ENCODE results near the gene HERC6.
"Not testable (repeated sequence)": the region's sequence is repeated elsewhere in the genome, so short reads cannot be mapped to it uniquely, and the experiment has no call there.

HERC6 gene

DNA sequence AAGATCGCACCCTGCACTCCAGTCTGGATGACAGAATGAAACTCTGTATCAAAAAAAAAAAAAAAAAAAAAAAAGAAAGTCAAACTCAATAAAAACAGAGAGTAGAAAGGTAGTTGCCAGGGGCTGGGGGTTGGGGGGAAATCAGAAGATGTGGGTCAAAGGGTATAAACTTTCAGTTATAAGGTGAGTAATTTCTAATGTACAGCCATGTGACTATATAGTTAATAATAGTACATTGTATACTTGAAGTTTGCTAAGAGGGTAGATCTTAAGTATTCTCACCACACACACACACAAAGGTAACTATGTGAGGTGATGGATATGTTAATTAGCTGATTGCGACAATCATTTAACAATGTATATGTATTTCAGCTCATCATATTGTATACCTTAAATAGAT, 11.5 kb downstream of the HERC6 start:
- DNase-seq (ENCODE audit: low spot score), result no peak

DNA sequence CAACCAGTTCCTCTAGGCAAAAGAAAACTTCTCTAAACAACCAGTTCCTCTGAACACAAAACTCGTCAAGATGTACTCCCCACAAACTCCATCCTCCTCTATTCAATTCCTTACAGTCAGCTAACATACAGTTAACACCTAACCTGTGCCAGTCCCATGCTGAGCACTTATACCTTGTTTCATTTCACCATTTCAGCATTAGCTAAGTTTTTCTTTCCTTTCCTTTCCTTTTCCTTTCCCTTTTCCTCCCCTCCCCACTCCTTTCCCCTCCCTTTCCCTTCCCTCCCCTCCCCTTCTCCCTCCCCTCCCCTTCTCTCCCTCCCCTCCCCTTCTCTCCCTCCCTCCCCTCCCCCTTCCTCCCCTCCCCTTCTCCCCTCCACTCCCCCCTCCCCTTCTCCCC, 13.1 kb downstream of the HERC6 start:
- DNase-seq (ENCODE audit: low spot score), result no peak

- no peak for DNase-seq (ENCODE audit: low spot score)
Measured at GRCh38 chr4:88396681-88397080, 18.0 kb downstream of the HERC6 start.

- DNase-seq (ENCODE audit: low spot score), result no peak
Measured at GRCh38 chr4:88398381-88398780, 19.7 kb downstream of the HERC6 start.

DNA sequence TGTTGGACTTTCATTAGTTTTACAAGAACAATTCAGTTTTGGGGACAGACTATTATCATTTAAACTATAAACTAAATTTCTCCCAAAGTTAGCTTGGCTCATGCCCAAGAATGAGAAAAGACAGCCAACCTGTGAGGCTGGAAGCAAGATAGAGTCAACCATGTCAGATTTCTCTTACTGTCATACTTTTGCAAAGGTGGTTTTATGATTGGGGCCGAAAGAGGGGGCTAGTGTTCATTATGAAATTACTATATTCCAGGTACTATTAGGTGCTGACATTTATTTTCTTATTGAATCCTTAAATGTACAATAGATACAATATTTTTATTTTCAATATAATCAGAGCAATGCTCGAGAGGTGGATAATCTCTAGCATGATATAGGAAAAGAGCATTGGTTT, 30.6 kb downstream of the HERC6 start:
- DNase-seq (ENCODE audit: low spot score), result no peak

- no peak for DNase-seq (ENCODE audit: low spot score)
Measured at GRCh38 chr4:88409789-88410188, 31.1 kb downstream of the HERC6 start.

DNA sequence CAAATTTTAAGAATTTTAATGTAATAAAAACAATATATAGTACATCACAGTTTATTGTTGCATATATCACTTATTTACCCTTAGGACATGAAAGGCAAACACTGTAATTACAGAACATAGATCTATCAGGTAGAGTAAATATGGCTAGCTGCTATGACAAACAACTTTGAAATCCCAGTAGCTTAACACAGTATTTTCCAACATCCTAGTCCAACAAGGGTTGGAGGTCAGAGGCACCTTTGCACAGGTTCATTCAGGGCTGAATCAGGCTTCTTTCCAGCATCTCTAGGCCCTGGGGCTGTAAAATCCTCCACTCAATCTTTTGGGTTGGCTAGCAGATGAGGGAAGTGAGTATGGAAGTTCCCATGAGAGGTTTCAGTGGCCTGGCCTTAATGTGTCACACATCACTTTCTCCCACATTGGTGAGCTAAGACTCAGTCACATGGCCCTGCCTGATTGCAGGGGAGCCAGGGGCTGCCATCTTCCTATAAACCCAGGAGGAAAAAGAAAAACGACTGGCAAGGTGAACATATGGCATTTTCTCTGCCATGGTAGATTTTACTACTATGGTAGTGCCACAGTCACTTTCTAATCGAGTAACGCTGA, 32.9 kb downstream of the HERC6 start:
- DNase-seq (ENCODE audit: low spot score), result no peak

DNA sequence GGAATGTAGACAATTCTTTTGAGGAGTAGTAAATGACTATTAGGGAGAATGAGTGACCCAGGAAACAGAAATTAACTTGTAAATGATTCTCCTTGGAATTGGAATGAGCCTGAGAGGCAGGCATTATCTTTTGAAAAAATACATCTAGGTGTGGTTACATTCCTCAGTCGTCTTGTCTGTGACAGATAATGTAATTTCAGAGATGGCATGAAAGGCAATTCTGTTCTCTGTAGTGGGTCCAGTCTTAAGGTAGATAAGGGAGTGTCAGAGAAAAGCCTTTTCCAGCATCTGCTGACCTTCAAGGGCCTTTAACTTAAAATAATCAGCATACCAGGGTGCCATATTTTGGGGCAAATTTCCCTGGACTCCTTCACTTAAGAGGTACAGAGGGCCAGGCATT, 35.1 kb downstream of the HERC6 start:
- DNase-seq (ENCODE audit: low spot score), result no peak

DNA sequence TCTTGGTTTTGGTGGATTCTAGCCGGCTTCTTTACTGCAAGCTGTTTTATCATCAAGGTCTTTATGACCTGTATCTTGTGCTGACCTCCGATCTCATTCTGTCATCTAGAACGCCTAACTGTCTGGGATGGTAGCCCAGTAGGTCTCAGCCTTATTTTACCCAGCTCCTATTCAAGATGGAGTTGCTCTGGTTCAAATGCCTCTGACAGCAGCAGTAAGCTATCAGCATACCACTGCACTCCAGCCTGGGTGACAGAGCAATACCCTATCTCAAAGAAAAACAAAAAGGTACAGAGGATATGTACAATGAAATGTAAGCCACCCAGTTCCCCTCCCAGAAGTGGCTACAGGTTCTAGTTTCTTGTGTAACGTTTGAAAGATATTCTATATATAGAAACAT, 36.1 kb downstream of the HERC6 start:
- DNase-seq (ENCODE audit: low spot score), result no peak

- no peak for DNase-seq (ENCODE audit: low spot score)
Measured at GRCh38 chr4:88415982-88416381, 37.3 kb downstream of the HERC6 start.

DNA sequence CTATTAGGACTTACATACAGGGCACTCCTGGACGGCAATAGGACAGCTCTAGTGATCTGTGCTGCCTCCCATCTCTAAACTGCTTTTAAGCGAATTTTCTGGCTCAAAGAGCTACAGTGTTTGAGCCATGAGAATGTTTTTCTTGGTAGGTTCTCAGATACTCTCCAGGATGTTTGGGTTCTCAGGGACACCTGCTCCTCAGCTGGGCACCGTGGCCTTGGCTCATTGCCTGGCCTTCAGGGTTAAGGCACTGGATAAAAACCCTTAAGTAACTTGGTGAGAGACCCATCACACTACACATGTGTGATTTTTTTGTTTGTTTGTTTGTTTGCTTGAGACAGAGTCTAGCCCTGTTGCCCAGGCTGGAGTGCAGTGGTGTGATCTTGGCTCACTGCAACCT, 39.8 kb downstream of the HERC6 start:
- no peak for DNase-seq (ENCODE audit: low spot score)

DNA sequence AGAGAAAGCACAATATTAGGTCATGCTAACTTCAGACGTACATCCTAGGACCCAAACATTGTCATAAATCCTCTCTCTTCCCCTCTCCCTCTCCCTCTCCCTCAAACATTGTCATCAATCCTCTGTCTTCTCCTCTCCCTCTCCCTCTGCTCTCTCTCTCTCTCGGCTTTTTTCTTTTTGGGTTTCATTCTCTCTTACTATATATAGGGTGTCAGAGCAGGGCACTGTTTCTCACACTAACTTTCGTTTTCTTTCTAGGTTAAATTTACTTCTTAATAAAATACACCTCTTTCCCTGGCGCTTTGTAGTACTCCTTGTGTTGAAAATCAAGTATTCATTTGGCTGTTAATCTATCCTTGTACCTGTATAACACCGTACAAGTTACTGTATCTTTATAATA, 41.2 kb downstream of the HERC6 start:
- no peak for DNase-seq (ENCODE audit: low spot score)

DNA sequence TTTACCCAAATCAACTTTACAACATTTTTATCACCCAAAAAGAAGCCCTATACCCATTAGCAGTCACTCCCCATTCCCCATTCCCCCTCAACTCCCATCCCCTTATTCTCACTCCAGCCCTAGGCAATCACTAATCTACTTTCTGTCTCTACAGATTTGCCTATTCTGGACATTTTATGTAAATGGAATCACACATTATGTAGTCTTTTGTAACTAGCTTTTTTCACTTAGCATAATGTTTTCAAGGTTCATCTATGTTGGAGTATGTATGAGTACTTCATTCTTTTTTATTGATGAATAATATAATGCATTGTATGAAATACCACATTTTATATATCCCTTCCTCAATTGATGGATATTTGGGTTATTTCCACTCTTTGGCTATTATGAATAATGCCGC, 42.2 kb downstream of the HERC6 start:
- DNase-seq (ENCODE audit: low spot score), result no peak

DNA sequence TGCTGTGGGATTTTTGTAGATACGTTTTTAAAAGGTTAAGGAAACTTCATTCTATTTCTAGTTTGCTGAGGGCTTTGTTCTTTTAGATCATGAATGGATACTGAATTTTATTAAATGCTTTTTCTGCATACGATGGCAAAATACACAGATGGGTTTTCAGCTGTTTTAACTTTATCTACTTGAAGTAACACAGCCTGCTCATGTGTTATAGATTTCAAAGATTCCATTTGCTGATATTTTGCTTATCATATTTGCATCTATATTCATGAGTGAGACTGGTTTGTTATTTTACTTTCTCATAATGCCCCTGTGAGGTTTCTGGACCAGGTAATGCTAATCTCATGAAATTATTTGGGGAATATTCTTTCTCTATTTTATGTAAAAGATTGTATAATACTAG, 43.8 kb downstream of the HERC6 start:
- no peak for DNase-seq (ENCODE audit: low spot score)

- no peak for DNase-seq (ENCODE audit: low spot score)
Measured at GRCh38 chr4:88429401-88429800, 50.7 kb downstream of the HERC6 start.

- no peak for DNase-seq (ENCODE audit: low spot score)
Measured at GRCh38 chr4:88435987-88436693, 57.5 kb downstream of the HERC6 start.

- not testable (repeated sequence) for DNase-seq (ENCODE audit: low spot score)
Measured at GRCh38 chr4:88437873-88438272, 59.2 kb downstream of the HERC6 start.

GRCh38 chr4:88439161-88439760, 60.6 kb downstream of the HERC6 start:
- DNase-seq (ENCODE audit: low spot score), result no peak

- no peak for DNase-seq (ENCODE audit: low spot score)
Measured at GRCh38 chr4:88440146-88440545, 61.5 kb downstream of the HERC6 start.

DNA sequence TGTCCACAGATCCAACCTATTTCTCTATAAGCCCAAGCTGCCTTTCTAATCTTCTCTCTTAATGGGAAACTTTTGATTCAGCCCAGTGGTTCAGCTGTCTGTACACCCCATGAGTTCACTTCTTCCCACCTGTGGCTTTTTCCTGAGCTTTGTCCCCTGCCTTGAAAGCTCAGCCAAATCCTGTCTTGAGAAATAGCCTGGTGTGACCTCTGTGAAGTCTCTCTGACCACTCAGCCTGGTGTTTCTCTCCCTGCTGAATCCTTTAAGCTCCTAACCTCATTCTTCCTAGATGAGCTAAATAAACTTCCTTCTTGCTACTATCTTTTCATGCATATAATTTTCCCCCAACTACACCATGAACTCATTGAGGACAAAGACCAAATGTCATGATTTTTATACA, 63.0 kb downstream of the HERC6 start:
- no peak for DNase-seq (ENCODE audit: low spot score)

- DNase-seq (ENCODE audit: low spot score), result no peak
Measured at GRCh38 chr4:88442689-88443191, 64.1 kb downstream of the HERC6 start.

DNA sequence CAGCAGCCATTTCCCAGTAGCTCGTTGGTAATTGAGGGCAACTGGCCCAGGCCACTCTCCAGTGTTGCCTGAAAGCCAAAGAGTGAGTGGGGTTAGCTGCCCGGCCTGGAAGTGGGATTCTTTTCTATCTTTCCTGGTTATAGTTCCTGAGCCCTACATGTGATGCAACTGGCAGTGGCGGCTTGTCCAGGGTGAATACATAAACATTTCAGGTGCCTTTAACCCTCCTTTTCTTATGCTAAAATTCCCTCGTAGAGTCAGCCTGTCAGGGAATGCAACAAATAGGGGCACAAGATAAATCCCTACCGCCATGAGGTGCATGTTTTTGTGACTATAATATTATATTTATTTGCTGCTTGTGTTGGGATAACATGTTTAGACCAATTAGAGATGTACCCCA, 64.8 kb downstream of the HERC6 start:
- DNase-seq (ENCODE audit: low spot score), result no peak

GRCh38 chr4:88445252-88445651, 66.6 kb downstream of the HERC6 start:
- no peak for DNase-seq (ENCODE audit: low spot score)

GRCh38 chr4:88446124-88446523, 67.5 kb downstream of the HERC6 start:
- no peak for DNase-seq (ENCODE audit: low spot score)

Data from kidney capillary endothelial cell (primary cell).